Panc1 (cell line): ENCODE results near the gene IMPG1.

Experiments
- CTCF ChIP-seq: fragments of 450-650 bp; IDR thresholded peaks from 2 replicates; pipeline ENCODE4 v1.5.1; 2017; ENCODE audit warnings: mild to moderate bottlenecking
- TCF7L2 ChIP-seq: IDR thresholded peaks from 2 replicates; pipeline ENCODE4 v1.6.1; 2011; ENCODE audit warnings: mild to moderate bottlenecking, low read depth, low read length, inconsistent platforms

- TF ChIP-seq CTCF (peak; percentile 86), TCF7L2 (no peak)
Measured at GRCh38 chr6:75934643-75935472, 137.6 kb downstream of the IMPG1 start.
